Lower lobe of right lung (tissue), 2 donors: Measurements from ENCODE around the gene MTA1. TPM values are rescaled to one million over a fixed set of nuclear protein-coding genes. Genes with fewer than 3 reads are reported as not detected.

Experiments used
- ATAC-seq, 2 donors: fragments of 200-7000 bp; cut with Tn5 transposase; one replicate each; pipeline ENCODE4 v1.9.1; 2020 to 2022; ENCODE audit warnings: mild to moderate bottlenecking in 2 of 2, moderate library complexity in 2 of 2
- DNase-seq: peaks from one replicate; pipeline ENCODE4 v3.0.0-alpha.2; 2020
- H3K27ac ChIP-seq: fragments of 200-600 bp; one replicate; pipeline ENCODE4 v1.8.0; 2022
- H3K27me3 ChIP-seq: fragments of 200-600 bp; one replicate; pipeline ENCODE4 v1.8.0; 2022; ENCODE audit warnings: low read depth
- H3K36me3 ChIP-seq: fragments of 200-600 bp; one replicate; pipeline ENCODE4 v1.8.0; 2022; ENCODE audit warnings: mild to moderate bottlenecking
- H3K4me1 ChIP-seq: fragments of 200-600 bp; one replicate; pipeline ENCODE4 v1.8.0; 2022
- H3K4me3 ChIP-seq: fragments of 200-600 bp; one replicate; pipeline ENCODE4 v1.8.0; 2022; ENCODE audit warnings: mild to moderate bottlenecking
- H3K9me3 ChIP-seq: fragments of 200-600 bp; one replicate; pipeline ENCODE4 v1.8.0; 2022
- CTCF ChIP-seq: fragments of 200-600 bp; IDR thresholded peaks from one replicate; pipeline ENCODE4 v1.8.0; 2022; ENCODE audit warnings: antibody characterized with exemption, mild to moderate bottlenecking
- intact Hi-C: fragments of 100-400 bp; cut with DNase I; formaldehyde crosslinking; loops from one replicate; pipeline ENCODE4 v1.11.0; 2022
- total RNA-seq: library from RNA; stranded (reverse); fragmentation: NEBNext Ultra II Directional; extraction: Animal tissue kit (Norgen Biotek cat#: 25700); gene quantifications from one replicate; pipeline ENCODE4 v1.2.1, GENCODE V29; 2021
- donor health status: DM: no; HTN: yes; CAD: no; lungs with severe emphysema.

Gene MTA1
- total RNA-seq, 1 donor from 2014 or later: 69.7 TPM

GRCh38 chr14:105440992-105441391 lies 21.4 kb downstream of the MTA1 start:
- ATAC-seq: no peak
- DNase-seq: no peak
- intact Hi-C loops: no loop called here

GRCh38 chr14:105442125-105442524 lies 22.5 kb downstream of the MTA1 start:
- DNase-seq: no peak
- ATAC-seq: no peak

More at GRCh38 chr14:105440992-105441391, 21.4 kb downstream of the MTA1 start:
- Histone ChIP-seq H3K27ac (no peak overlapping the region), H3K27me3 (no peaks in the 10 kb centered on the region), H3K4me1 (peaks cover 5% of the 10 kb centered on the region), H3K9me3 (no peaks in the 10 kb centered on the region), H3K36me3 (peaks cover 30% of the 10 kb centered on the region), H3K4me3 (no peak overlapping the region)
- TF ChIP-seq CTCF: no peak

GRCh38 chr14:105442834-105443233 lies 23.2 kb downstream of the MTA1 start:
- H3K36me3 ChIP-seq: peaks cover 27% of the 10 kb centered on the region
- no peaks in the 10 kb centered on the region for H3K27me3 ChIP-seq
- no peak overlapping the region for H3K4me3 ChIP-seq
- no peak for TF ChIP-seq CTCF
- no peaks in the 10 kb centered on the region for H3K4me1 ChIP-seq
- no peak overlapping the region for H3K27ac ChIP-seq
- no peaks in the 10 kb centered on the region for H3K9me3 ChIP-seq
- DNase-seq (no peak), ATAC-seq (no peak)
- intact Hi-C loops: no loop called here

More at GRCh38 chr14:105442125-105442524, 22.5 kb downstream of the MTA1 start:
- Histone ChIP-seq H3K4me1 (no peaks in the 10 kb centered on the region), H3K4me3 (no peak overlapping the region), H3K27me3 (no peaks in the 10 kb centered on the region), H3K9me3 (no peaks in the 10 kb centered on the region), H3K27ac (no peak overlapping the region), H3K36me3 (peaks cover 27% of the 10 kb centered on the region)
- no peak for TF ChIP-seq CTCF
- intact Hi-C loops: no loop called here

GRCh38 chr14:105444859-105445258 lies 25.2 kb downstream of the MTA1 start:
- Histone ChIP-seq H3K27me3 (no peaks in the 10 kb centered on the region), H3K4me3 (no peak overlapping the region), H3K36me3 (peaks cover 19% of the 10 kb centered on the region), H3K4me1 (peaks cover 9% of the 10 kb centered on the region), H3K9me3 (no peaks in the 10 kb centered on the region), H3K27ac (no peak overlapping the region)
- TF ChIP-seq CTCF: no peak
- intact Hi-C loops: no loop called here
- no peak for ATAC-seq
- DNase-seq: no peak

GRCh38 chr14:105445290-105445689 lies 25.7 kb downstream of the MTA1 start:
- ATAC-seq: no peak
- Histone ChIP-seq H3K9me3 (no peaks in the 10 kb centered on the region), H3K4me3 (no peak overlapping the region), H3K36me3 (peaks cover 21% of the 10 kb centered on the region), H3K4me1 (peaks cover 9% of the 10 kb centered on the region), H3K27ac (no peak overlapping the region), H3K27me3 (no peaks in the 10 kb centered on the region)
- intact Hi-C loops: no loop called here
- DNase-seq: no peak
- TF ChIP-seq CTCF: no peak
